GM13977 (cell line): ENCODE data around the gene CDK1.

ENCODE experiments used
- DNase-seq: peaks from one replicate; pipeline ENCODE4 v3.0.0; 2012; ENCODE audit warnings: low spot score
- CTCF ChIP-seq: IDR thresholded peaks from 2 replicates; pipeline ENCODE4 v1.5.1; 2012; ENCODE audit warnings: mild to moderate bottlenecking, control low read depth; ENCODE audit not compliant: insufficient read depth; ENCODE audit errors: extremely low read depth, missing control alignments
- in situ Hi-C: fragments of 300-500 bp; cut with MboI; formaldehyde crosslinking; loops from one replicate; pipeline ENCODE4 v1.12.0; 2022; ENCODE audit warnings: low sequenced_read_pairs, low pct_unique_long_range_greater_than_20kb, mixed read lengths, inconsistent platforms; ENCODE audit not compliant: unreplicated experiment

The CDK1 gene

GRCh38 chr10:60778214-60778970 is at the start of gene CDK1:
Gene CDK1 (plus strand): TSS chr10:60778478. CDS start chr10:60780166, 1,688 bp downstream.
- in situ Hi-C loops: no loop called here
- no peak for TF ChIP-seq CTCF
- DNase-seq: peak; percentile 95

- no peak for TF ChIP-seq CTCF
- in situ Hi-C loops: no loop called here
Measured at GRCh38 chr10:60729106-60729505, 49.2 kb upstream of the CDK1 start.

GRCh38 chr10:60731134-60731885 is 47.0 kb upstream of the CDK1 start:
- peak; percentile 71 for DNase-seq
- in situ Hi-C loops: no loop called here
- no peak for TF ChIP-seq CTCF

More at GRCh38 chr10:60729106-60729505, 49.2 kb upstream of the CDK1 start:
- DNase-seq: no peak

- no peak for TF ChIP-seq CTCF
- in situ Hi-C loops: no loop called here
- DNase-seq: peak; percentile 34
Measured at GRCh38 chr10:60732198-60732806, 46.0 kb upstream of the CDK1 start.

- TF ChIP-seq CTCF: peak; percentile 31
- in situ Hi-C loops: no loop called here
- DNase-seq: peak; percentile 55
Measured at GRCh38 chr10:60732807-60733516, 45.3 kb upstream of the CDK1 start.

GRCh38 chr10:60733517-60733822 is 44.8 kb upstream of the CDK1 start:
- in situ Hi-C loops: no loop called here
- DNase-seq: no peak
- TF ChIP-seq CTCF: no peak
